OCI-LY1 (cell line): ENCODE data around the gene SCRG1.

ENCODE experiments used
- H2AFZ ChIP-seq: fragments of 200-600 bp; sonication (generic), shearing (Covaris generic); 2 replicates; pipeline ENCODE4 v1.6.0; 2014; ENCODE audit warnings: antibody characterized with exemption, mild to moderate bottlenecking, low read length
- H3F3A ChIP-seq: fragments of 200-600 bp; sonication (generic), shearing (Covaris generic); 2 replicates; pipeline ENCODE4 v1.6.0; 2014; ENCODE audit warnings: mild to moderate bottlenecking, antibody characterized with exemption, low read length, moderate library complexity; ENCODE audit not compliant: insufficient read depth
- H3K27ac ChIP-seq: fragments of 200-600 bp; sonication (generic); 2 replicates; pipeline ENCODE4 v1.5.1; 2014; ENCODE audit warnings: low read length, mixed run types, mild to moderate bottlenecking, low read depth; ENCODE audit not compliant: poor library complexity, severe bottlenecking
- H3K27me3 ChIP-seq: fragments of 200-600 bp; sonication (generic); 2 replicates; pipeline ENCODE4 v1.6.0; 2014; ENCODE audit warnings: antibody characterized with exemption, mild to moderate bottlenecking, low read length, moderate library complexity; ENCODE audit not compliant: insufficient read depth
- H3K36me3 ChIP-seq: fragments of 200-600 bp; sonication (generic); 2 replicates; pipeline ENCODE4 v1.6.1; 2014; ENCODE audit warnings: mild to moderate bottlenecking, antibody characterized with exemption, low read length, moderate library complexity, mixed read lengths; ENCODE audit not compliant: insufficient read depth
- H3K4me1 ChIP-seq: fragments of 200-600 bp; sonication (generic); 2 replicates; pipeline ENCODE4 v1.5.1; 2014; ENCODE audit warnings: mild to moderate bottlenecking, low read length, moderate library complexity; ENCODE audit not compliant: insufficient read depth, severe bottlenecking
- H3K4me2 ChIP-seq: fragments of 200-600 bp; sonication (generic), shearing (Covaris generic); 2 replicates; pipeline ENCODE4 v1.6.1; 2014; ENCODE audit warnings: low read length
- H3K4me3 ChIP-seq: fragments of 200-600 bp; sonication (generic); 2 replicates; pipeline ENCODE4 v1.5.1; 2014; ENCODE audit warnings: low read length, low read depth, mild to moderate bottlenecking, mixed read lengths; ENCODE audit not compliant: poor library complexity, severe bottlenecking
- H3K79me2 ChIP-seq: fragments of 200-600 bp; shearing (Covaris generic); 2 replicates; pipeline ENCODE4 v1.6.1; 2016; ENCODE audit warnings: mixed run types, low read length, mixed read lengths; ENCODE audit not compliant: insufficient read depth
- H3K9ac ChIP-seq: fragments of 200-600 bp; sonication (generic), shearing (Covaris generic); 2 replicates; pipeline ENCODE4 v1.6.1; 2014; ENCODE audit warnings: mild to moderate bottlenecking, low read length, mixed read lengths
- H3K9me2 ChIP-seq: fragments of 200-600 bp; sonication (generic), shearing (Covaris generic); 2 replicates; pipeline ENCODE4 v1.6.1; 2014; ENCODE audit warnings: low read depth, mild to moderate bottlenecking, low read length, mixed read lengths
- H3K9me3 ChIP-seq: fragments of 200-600 bp; shearing (Covaris generic); 2 replicates; pipeline ENCODE4 v1.6.1; 2014; ENCODE audit warnings: low read length, mixed read lengths
- H4K20me1 ChIP-seq: fragments of 200-600 bp; sonication (generic), shearing (Covaris generic); 2 replicates; pipeline ENCODE4 v1.6.0; 2016; ENCODE audit warnings: mild to moderate bottlenecking, low read length; ENCODE audit not compliant: insufficient read depth
- EZH2 ChIP-seq: fragments of 200-600 bp; sonication (generic), shearing (Covaris generic); IDR thresholded peaks from 2 replicates; pipeline ENCODE4 v1.8.0; 2017; ENCODE audit warnings: borderline replicate concordance, mixed run types, mild to moderate bottlenecking, antibody characterized with exemption, low read length, moderate library complexity, mixed read lengths
- TF ChIP-seq, protein P1 (sequence below): fragments of 200-600 bp; sonication (generic), shearing (Covaris generic); IDR thresholded peaks from 2 replicates; pipeline ENCODE4 v1.5.1; 2017; ENCODE audit warnings: mild to moderate bottlenecking, antibody characterized with exemption, low read length, moderate library complexity, mixed read lengths

SCRG1 gene

GRCh38 chr4:173415092-173415491 is 16.2 kb upstream of the SCRG1 start:
- Histone ChIP-seq H3K4me3 (no peak overlapping the region), H3K9me3 (no peaks in the 10 kb centered on the region), H3F3A (no peaks in the 10 kb centered on the region), H3K36me3 (no peaks in the 10 kb centered on the region), H3K27me3 (no peaks in the 10 kb centered on the region), H3K4me1 (no peaks in the 10 kb centered on the region), H3K79me2 (no peaks in the 10 kb centered on the region), H3K9ac (no peak overlapping the region), H3K27ac (no peak overlapping the region), H3K9me2 (no peaks in the 10 kb centered on the region), H2AFZ (no peak overlapping the region), H4K20me1 (no peaks in the 10 kb centered on the region), H3K4me2 (no peak overlapping the region)
- no peak for TF ChIP-seq EZH2
- TF ChIP-seq, protein P1, sequence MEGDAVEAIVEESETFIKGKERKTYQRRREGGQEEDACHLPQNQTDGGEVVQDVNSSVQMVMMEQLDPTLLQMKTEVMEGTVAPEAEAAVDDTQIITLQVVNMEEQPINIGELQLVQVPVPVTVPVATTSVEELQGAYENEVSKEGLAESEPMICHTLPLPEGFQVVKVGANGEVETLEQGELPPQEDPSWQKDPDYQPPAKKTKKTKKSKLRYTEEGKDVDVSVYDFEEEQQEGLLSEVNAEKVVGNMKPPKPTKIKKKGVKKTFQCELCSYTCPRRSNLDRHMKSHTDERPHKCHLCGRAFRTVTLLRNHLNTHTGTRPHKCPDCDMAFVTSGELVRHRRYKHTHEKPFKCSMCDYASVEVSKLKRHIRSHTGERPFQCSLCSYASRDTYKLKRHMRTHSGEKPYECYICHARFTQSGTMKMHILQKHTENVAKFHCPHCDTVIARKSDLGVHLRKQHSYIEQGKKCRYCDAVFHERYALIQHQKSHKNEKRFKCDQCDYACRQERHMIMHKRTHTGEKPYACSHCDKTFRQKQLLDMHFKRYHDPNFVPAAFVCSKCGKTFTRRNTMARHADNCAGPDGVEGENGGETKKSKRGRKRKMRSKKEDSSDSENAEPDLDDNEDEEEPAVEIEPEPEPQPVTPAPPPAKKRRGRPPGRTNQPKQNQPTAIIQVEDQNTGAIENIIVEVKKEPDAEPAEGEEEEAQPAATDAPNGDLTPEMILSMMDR, result no peak

- no peaks in the 10 kb centered on the region for H3K4me1 ChIP-seq
- H3K27ac ChIP-seq, result no peak overlapping the region
- H3K9me3 ChIP-seq, result no peaks in the 10 kb centered on the region
- H3K9ac ChIP-seq, result no peak overlapping the region
- no peak for TF ChIP-seq EZH2
- TF ChIP-seq, protein P1, result no peak
- H3K9me2 ChIP-seq, result no peaks in the 10 kb centered on the region
- H3K27me3 ChIP-seq, result no peaks in the 10 kb centered on the region
- no peaks in the 10 kb centered on the region for H3K79me2 ChIP-seq
- H2AFZ ChIP-seq, result no peak overlapping the region
- no peaks in the 10 kb centered on the region for H4K20me1 ChIP-seq
- H3K4me2 ChIP-seq, result no peak overlapping the region
- no peak overlapping the region for H3K4me3 ChIP-seq
- H3K36me3 ChIP-seq, result no peaks in the 10 kb centered on the region
- H3F3A ChIP-seq, result no peaks in the 10 kb centered on the region
Measured at GRCh38 chr4:173414456-173414855, 15.5 kb upstream of the SCRG1 start.

DNA sequence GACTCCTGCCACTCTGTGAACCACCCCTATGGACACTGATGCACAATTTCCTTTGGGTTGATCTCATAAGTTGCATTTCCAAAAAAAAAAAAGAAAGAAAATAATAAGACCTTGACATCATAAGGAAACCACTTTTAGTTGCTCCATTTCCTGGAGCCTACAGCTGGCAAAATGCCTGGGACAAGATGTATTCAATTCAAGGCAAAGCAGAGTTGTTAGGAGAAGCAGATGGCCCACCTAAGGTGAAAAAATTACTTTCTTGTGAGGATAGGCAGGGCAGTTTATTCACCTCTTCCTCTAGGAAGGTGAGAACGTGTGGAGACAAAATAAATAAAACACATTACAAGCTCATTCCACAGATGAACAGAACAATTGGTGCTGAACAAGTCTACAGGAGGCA is 14.1 kb upstream of the SCRG1 start:
- no peaks in the 10 kb centered on the region for H3K9me2 ChIP-seq
- H3K27me3 ChIP-seq, result no peaks in the 10 kb centered on the region
- TF ChIP-seq EZH2, result no peak
- TF ChIP-seq, protein P1, result no peak
- no peaks in the 10 kb centered on the region for H4K20me1 ChIP-seq
- H3K9ac ChIP-seq, result no peak overlapping the region
- no peak overlapping the region for H3K4me3 ChIP-seq
- no peak overlapping the region for H3K27ac ChIP-seq
- H3K79me2 ChIP-seq, result no peaks in the 10 kb centered on the region
- no peaks in the 10 kb centered on the region for H3K36me3 ChIP-seq
- no peak overlapping the region for H2AFZ ChIP-seq
- no peaks in the 10 kb centered on the region for H3F3A ChIP-seq
- H3K4me1 ChIP-seq, result no peaks in the 10 kb centered on the region
- H3K9me3 ChIP-seq, result no peaks in the 10 kb centered on the region
- H3K4me2 ChIP-seq, result no peak overlapping the region
